C4-2B (cell line): ENCODE data around the gene MTMR2.

ENCODE experiments used
- ZFX ChIP-seq: fragments of 450-650 bp; IDR thresholded peaks from 2 replicates; pipeline ENCODE4 v1.6.1; 2017
- TF ChIP-seq, protein P1 (sequence below): fragments of 450-650 bp; conservative IDR thresholded peaks from 2 replicates; pipeline ENCODE4 v1.5.1; 2017; ENCODE audit warnings: mild to moderate bottlenecking

DNA sequence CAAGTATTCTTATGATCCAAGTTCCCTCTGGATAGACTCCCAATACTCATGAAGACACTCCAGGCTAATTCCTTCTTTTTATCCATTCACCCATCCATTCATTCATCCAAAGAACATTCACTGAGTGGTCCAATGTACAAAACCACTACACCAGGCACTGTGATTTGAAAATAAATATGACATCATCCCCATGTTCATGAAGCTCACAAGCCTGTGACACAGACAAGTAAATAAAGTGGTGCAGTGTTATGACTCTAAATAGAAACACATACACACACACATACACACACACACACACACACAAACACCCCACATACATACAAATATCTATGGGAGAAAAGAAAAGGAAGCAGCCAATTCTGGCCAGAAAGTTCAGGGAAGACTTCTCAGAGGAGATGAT, 35.5 kb downstream of the MTMR2 start:
- TF ChIP-seq, protein P1, sequence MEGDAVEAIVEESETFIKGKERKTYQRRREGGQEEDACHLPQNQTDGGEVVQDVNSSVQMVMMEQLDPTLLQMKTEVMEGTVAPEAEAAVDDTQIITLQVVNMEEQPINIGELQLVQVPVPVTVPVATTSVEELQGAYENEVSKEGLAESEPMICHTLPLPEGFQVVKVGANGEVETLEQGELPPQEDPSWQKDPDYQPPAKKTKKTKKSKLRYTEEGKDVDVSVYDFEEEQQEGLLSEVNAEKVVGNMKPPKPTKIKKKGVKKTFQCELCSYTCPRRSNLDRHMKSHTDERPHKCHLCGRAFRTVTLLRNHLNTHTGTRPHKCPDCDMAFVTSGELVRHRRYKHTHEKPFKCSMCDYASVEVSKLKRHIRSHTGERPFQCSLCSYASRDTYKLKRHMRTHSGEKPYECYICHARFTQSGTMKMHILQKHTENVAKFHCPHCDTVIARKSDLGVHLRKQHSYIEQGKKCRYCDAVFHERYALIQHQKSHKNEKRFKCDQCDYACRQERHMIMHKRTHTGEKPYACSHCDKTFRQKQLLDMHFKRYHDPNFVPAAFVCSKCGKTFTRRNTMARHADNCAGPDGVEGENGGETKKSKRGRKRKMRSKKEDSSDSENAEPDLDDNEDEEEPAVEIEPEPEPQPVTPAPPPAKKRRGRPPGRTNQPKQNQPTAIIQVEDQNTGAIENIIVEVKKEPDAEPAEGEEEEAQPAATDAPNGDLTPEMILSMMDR: no peak
- no peak for TF ChIP-seq ZFX
